ENCODE measurements around the gene PDE6G. TPM values are rescaled to one million over a fixed set of nuclear protein-coding genes. Genes with fewer than 3 reads are reported as not detected.

PDE6G gene
- total and polyA plus RNA-seq, 2 of the 13 experiments (the other 11 are each of a cell fraction or from before 2014, with no cell fraction given), result 1.4 to 6.7 TPM

DNA sequence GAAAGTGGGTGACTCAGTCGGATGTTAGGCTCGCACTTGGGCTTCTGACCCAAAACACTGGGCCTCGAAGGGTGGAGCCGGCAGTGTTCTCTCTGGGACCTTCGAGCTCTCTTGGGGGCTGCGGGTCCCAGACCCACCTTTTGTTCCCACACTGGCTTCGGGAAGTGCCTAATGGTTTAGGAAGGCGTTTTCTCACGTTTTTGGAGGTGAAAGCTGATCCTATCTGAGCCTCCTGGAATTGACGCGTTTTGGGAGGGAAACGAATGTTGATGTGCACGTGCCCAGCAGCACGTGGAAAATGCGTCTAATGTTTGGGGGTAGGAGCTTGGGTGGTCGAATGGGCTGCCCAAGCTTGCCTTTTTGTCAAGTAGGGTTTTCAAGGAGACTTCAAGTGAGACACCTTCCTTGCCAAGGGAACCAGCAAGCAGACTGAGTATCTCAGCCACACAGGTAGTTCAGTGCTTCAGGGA lies 28.1 kb upstream of the PDE6G start (continued):
- no peak for TF ChIP-seq SIN3B (IDR thresholded peaks at IDR 0.05; ENCODE audit: low read length)
- TF ChIP-seq, protein P1, sequence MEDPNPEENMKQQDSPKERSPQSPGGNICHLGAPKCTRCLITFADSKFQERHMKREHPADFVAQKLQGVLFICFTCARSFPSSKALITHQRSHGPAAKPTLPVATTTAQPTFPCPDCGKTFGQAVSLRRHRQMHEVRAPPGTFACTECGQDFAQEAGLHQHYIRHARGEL (CRISPR knock-in tag; IDR thresholded peaks at IDR 0.05), result no peak
- no peak for TF ChIP-seq CBX2 (IDR thresholded peaks at IDR 0.05; ENCODE audit: low read depth, low read length)
- no peak for TF ChIP-seq CBX2 (CRISPR knock-in tag; IDR thresholded peaks at IDR 0.05; ENCODE audit: low read depth)
- no peak for TF ChIP-seq ZNF263 (CRISPR knock-in tag; IDR thresholded peaks at IDR 0.05)
- TF ChIP-seq, protein P2, sequence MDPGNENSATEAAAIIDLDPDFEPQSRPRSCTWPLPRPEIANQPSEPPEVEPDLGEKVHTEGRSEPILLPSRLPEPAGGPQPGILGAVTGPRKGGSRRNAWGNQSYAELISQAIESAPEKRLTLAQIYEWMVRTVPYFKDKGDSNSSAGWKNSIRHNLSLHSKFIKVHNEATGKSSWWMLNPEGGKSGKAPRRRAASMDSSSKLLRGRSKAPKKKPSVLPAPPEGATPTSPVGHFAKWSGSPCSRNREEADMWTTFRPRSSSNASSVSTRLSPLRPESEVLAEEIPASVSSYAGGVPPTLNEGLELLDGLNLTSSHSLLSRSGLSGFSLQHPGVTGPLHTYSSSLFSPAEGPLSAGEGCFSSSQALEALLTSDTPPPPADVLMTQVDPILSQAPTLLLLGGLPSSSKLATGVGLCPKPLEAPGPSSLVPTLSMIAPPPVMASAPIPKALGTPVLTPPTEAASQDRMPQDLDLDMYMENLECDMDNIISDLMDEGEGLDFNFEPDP (CRISPR knock-in tag; conservative IDR thresholded peaks at IDR 0.05), result no peak
- TF ChIP-seq, protein P3, sequence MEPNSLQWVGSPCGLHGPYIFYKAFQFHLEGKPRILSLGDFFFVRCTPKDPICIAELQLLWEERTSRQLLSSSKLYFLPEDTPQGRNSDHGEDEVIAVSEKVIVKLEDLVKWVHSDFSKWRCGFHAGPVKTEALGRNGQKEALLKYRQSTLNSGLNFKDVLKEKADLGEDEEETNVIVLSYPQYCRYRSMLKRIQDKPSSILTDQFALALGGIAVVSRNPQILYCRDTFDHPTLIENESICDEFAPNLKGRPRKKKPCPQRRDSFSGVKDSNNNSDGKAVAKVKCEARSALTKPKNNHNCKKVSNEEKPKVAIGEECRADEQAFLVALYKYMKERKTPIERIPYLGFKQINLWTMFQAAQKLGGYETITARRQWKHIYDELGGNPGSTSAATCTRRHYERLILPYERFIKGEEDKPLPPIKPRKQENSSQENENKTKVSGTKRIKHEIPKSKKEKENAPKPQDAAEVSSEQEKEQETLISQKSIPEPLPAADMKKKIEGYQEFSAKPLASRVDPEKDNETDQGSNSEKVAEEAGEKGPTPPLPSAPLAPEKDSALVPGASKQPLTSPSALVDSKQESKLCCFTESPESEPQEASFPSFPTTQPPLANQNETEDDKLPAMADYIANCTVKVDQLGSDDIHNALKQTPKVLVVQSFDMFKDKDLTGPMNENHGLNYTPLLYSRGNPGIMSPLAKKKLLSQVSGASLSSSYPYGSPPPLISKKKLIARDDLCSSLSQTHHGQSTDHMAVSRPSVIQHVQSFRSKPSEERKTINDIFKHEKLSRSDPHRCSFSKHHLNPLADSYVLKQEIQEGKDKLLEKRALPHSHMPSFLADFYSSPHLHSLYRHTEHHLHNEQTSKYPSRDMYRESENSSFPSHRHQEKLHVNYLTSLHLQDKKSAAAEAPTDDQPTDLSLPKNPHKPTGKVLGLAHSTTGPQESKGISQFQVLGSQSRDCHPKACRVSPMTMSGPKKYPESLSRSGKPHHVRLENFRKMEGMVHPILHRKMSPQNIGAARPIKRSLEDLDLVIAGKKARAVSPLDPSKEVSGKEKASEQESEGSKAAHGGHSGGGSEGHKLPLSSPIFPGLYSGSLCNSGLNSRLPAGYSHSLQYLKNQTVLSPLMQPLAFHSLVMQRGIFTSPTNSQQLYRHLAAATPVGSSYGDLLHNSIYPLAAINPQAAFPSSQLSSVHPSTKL (CRISPR knock-in tag; IDR thresholded peaks at IDR 0.05), result no peak
- TF ChIP-seq, protein P4, sequence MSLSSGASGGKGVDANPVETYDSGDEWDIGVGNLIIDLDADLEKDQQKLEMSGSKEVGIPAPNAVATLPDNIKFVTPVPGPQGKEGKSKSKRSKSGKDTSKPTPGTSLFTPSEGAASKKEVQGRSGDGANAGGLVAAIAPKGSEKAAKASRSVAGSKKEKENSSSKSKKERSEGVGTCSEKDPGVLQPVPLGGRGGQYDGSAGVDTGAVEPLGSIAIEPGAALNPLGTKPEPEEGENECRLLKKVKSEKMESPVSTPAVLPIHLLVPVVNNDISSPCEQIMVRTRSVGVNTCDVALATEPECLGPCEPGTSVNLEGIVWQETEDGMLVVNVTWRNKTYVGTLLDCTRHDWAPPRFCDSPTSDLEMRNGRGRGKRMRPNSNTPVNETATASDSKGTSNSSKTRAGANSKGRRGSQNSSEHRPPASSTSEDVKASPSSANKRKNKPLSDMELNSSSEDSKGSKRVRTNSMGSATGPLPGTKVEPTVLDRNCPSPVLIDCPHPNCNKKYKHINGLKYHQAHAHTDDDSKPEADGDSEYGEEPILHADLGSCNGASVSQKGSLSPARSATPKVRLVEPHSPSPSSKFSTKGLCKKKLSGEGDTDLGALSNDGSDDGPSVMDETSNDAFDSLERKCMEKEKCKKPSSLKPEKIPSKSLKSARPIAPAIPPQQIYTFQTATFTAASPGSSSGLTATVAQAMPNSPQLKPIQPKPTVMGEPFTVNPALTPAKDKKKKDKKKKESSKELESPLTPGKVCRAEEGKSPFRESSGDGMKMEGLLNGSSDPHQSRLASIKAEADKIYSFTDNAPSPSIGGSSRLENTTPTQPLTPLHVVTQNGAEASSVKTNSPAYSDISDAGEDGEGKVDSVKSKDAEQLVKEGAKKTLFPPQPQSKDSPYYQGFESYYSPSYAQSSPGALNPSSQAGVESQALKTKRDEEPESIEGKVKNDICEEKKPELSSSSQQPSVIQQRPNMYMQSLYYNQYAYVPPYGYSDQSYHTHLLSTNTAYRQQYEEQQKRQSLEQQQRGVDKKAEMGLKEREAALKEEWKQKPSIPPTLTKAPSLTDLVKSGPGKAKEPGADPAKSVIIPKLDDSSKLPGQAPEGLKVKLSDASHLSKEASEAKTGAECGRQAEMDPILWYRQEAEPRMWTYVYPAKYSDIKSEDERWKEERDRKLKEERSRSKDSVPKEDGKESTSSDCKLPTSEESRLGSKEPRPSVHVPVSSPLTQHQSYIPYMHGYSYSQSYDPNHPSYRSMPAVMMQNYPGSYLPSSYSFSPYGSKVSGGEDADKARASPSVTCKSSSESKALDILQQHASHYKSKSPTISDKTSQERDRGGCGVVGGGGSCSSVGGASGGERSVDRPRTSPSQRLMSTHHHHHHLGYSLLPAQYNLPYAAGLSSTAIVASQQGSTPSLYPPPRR (CRISPR knock-in tag; IDR thresholded peaks at IDR 0.05; ENCODE audit: borderline replicate concordance), result no peak
- TF ChIP-seq HOXA7 (CRISPR knock-in tag; IDR thresholded peaks at IDR 0.05), result no peak
- TF ChIP-seq RFXAP (CRISPR knock-in tag; IDR thresholded peaks at IDR 0.05; ENCODE audit: borderline replicate concordance), result no peak
- TF ChIP-seq, protein P5, sequence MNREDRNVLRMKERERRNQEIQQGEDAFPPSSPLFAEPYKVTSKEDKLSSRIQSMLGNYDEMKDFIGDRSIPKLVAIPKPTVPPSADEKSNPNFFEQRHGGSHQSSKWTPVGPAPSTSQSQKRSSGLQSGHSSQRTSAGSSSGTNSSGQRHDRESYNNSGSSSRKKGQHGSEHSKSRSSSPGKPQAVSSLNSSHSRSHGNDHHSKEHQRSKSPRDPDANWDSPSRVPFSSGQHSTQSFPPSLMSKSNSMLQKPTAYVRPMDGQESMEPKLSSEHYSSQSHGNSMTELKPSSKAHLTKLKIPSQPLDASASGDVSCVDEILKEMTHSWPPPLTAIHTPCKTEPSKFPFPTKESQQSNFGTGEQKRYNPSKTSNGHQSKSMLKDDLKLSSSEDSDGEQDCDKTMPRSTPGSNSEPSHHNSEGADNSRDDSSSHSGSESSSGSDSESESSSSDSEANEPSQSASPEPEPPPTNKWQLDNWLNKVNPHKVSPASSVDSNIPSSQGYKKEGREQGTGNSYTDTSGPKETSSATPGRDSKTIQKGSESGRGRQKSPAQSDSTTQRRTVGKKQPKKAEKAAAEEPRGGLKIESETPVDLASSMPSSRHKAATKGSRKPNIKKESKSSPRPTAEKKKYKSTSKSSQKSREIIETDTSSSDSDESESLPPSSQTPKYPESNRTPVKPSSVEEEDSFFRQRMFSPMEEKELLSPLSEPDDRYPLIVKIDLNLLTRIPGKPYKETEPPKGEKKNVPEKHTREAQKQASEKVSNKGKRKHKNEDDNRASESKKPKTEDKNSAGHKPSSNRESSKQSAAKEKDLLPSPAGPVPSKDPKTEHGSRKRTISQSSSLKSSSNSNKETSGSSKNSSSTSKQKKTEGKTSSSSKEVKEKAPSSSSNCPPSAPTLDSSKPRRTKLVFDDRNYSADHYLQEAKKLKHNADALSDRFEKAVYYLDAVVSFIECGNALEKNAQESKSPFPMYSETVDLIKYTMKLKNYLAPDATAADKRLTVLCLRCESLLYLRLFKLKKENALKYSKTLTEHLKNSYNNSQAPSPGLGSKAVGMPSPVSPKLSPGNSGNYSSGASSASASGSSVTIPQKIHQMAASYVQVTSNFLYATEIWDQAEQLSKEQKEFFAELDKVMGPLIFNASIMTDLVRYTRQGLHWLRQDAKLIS (CRISPR knock-in tag; IDR thresholded peaks at IDR 0.05), result no peak
- no peak for TF ChIP-seq FOXP1 (IDR thresholded peaks at IDR 0.05)
- no peak for TF ChIP-seq FOXP1 (CRISPR knock-in tag; IDR thresholded peaks at IDR 0.05)
- TF ChIP-seq ARNT2 (CRISPR knock-in tag; IDR thresholded peaks at IDR 0.05; ENCODE audit: low read depth), result no peak
- no peak for TF ChIP-seq MED8 (CRISPR knock-in tag; IDR thresholded peaks at IDR 0.05; ENCODE audit: insufficient replicate concordance)
- no peak for TF ChIP-seq ZNF329 (CRISPR knock-in tag; IDR thresholded peaks at IDR 0.05; ENCODE audit: low read depth)
